Activated naive CD4-positive, alpha-beta T cell treated with anti-CD3 and anti-CD28 coated beads for 36 hours (primary cell): Measurements from ENCODE around the gene CHRD. TPM values are rescaled to one million over a fixed set of nuclear protein-coding genes. Genes with fewer than 3 reads are reported as not detected.
A peak's percentile ranks its signal among the peaks of the same experiment; 100 is the strongest.

Experiments
- CTCF ChIA-PET: fragments of 350-600 bp; sonication (Branson Sonifier 250); formaldehyde crosslinking; loops from one replicate; lab custom pipeline; 2021; ENCODE audit warnings: antibody characterized with exemption; lab: Charles Lee
- DNase-seq: peaks from one replicate; pipeline ENCODE4 v3.0.0-alpha.2; 2020
- H3K27ac Mint-ChIP-seq: one replicate; pipeline ENCODE4 v1.8.0; 2021; ENCODE audit warnings: mild to moderate bottlenecking, mixed read lengths
- H3K27me3 Mint-ChIP-seq: one replicate; pipeline ENCODE4 v1.8.0; 2021; ENCODE audit warnings: low read depth, mixed read lengths
- H3K36me3 Mint-ChIP-seq: one replicate; pipeline ENCODE4 v1.8.0; 2021; ENCODE audit warnings: low read depth, mixed read lengths
- H3K4me1 Mint-ChIP-seq: one replicate; pipeline ENCODE4 v1.8.0; 2021; ENCODE audit warnings: low read depth, mixed read lengths
- H3K4me3 Mint-ChIP-seq: one replicate; pipeline ENCODE4 v1.8.0; 2021; ENCODE audit warnings: mild to moderate bottlenecking, moderate library complexity, mixed read lengths
- H3K9me3 Mint-ChIP-seq: one replicate; pipeline ENCODE4 v1.8.0; 2021; ENCODE audit warnings: mixed read lengths
- intact Hi-C: fragments of 100-400 bp; cut with micrococcal nuclease; formaldehyde crosslinking; loops from one replicate; pipeline ENCODE4 v1.15.1; 2023
- total RNA-seq, 2 experiments: library from RNA; stranded (reverse); gene quantifications; one replicate each; pipeline ENCODE4 v1.2.3, GENCODE V29; 2021

The CHRD gene
- total RNA-seq, 2 experiments from 2014 or later = not detected

GRCh38 chr3:184368586-184369183, 11.2 kb upstream of the CHRD start:
- no peak for DNase-seq
- no peak overlapping the region for H3K4me3 Mint-ChIP-seq
- no peaks in the 10 kb centered on the region for H3K9me3 Mint-ChIP-seq
- no peaks in the 10 kb centered on the region for H3K27me3 Mint-ChIP-seq
- peaks cover 40% of the 10 kb centered on the region for H3K36me3 Mint-ChIP-seq
- CTCF ChIA-PET = interaction anchor here (1.0 to 8.5 kb wide), 4 partner anchors 15 to 176 kb away, joined by 3 to 85 read pairs (median 4); no protein-coding TSS in a partner anchor
- H3K4me1 Mint-ChIP-seq = peaks cover 33% of the 10 kb centered on the region
- H3K27ac Mint-ChIP-seq = peak overlapping the region; percentile 15
- intact Hi-C loops = no loop called here

DNA sequence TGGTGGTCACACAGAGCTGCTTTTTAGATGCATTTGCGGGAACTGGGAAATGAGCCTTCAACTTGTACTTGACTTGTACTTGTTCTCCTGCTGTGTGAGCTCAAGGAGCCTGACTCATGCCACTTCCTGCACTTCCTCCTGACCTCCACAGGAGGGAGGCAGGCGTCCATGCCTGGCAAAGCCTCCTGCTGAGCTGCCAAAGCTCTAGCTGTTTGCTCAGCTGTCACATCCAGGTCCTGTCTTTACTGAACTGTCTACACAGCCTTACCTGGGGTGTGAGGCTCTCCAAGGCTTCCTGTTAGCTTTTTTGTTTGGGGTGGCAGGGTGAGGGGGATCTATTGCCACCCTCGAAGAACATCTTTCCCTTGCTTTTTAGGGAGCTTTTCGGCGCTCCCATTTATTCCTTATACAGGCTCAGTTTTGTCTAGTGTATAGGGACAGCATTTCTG, 8.3 kb upstream of the CHRD start:
- CTCF ChIA-PET = interaction anchor here (0.5 to 8.5 kb wide), 39 partner anchors 10 to 475 kb away, joined by 3 to 85 read pairs (median 4); partner anchors contain the start of genes CLCN2, EPHB3 and POLR2H
- H3K27ac Mint-ChIP-seq = no peak overlapping the region
- H3K36me3 Mint-ChIP-seq = peaks cover 21% of the 10 kb centered on the region
- DNase-seq = peak; percentile 80
- H3K27me3 Mint-ChIP-seq = no peaks in the 10 kb centered on the region
- intact Hi-C loops = loop anchor here (1.0 to 2.0 kb wide), 4 partner anchors 46 to 173 kb away; no protein-coding TSS in a partner anchor
- no peaks in the 10 kb centered on the region for H3K9me3 Mint-ChIP-seq
- H3K4me1 Mint-ChIP-seq = peaks cover 16% of the 10 kb centered on the region
- H3K4me3 Mint-ChIP-seq = no peak overlapping the region

GRCh38 chr3:184372296-184372821, 7.5 kb upstream of the CHRD start:
- DNase-seq = no peak
- CTCF ChIA-PET = interaction anchor here (0.5 to 8.5 kb wide), 33 partner anchors 9 to 476 kb away, joined by 3 to 85 read pairs (median 5); partner anchors contain the start of genes CLCN2, EPHB3 and POLR2H
- H3K36me3 Mint-ChIP-seq = peaks cover 14% of the 10 kb centered on the region
- H3K27me3 Mint-ChIP-seq = no peaks in the 10 kb centered on the region
- H3K4me3 Mint-ChIP-seq = no peak overlapping the region
- H3K4me1 Mint-ChIP-seq = peaks cover 10% of the 10 kb centered on the region
- H3K9me3 Mint-ChIP-seq = no peaks in the 10 kb centered on the region
- no peak overlapping the region for H3K27ac Mint-ChIP-seq
- intact Hi-C loops = no loop called here

GRCh38 chr3:184372911-184373310, 6.9 kb upstream of the CHRD start:
- intact Hi-C loops = no loop called here
- Mint-ChIP-seq H3K9me3 (no peaks in the 10 kb centered on the region), H3K36me3 (peaks cover 8% of the 10 kb centered on the region)

GRCh38 chr3:184373422-184373821, 6.4 kb upstream of the CHRD start:
- H3K36me3 Mint-ChIP-seq = peaks cover 5% of the 10 kb centered on the region
- DNase-seq = no peak
- H3K9me3 Mint-ChIP-seq = no peaks in the 10 kb centered on the region
- H3K4me3 Mint-ChIP-seq = no peak overlapping the region
- CTCF ChIA-PET = interaction anchor here (0.7 to 8.5 kb wide), 8 partner anchors 11 to 178 kb away, joined by 3 to 85 read pairs (median 16); partner anchors contain the start of genes CLCN2 and POLR2H
- peaks cover 4% of the 10 kb centered on the region for H3K27me3 Mint-ChIP-seq
- H3K27ac Mint-ChIP-seq = no peak overlapping the region
- intact Hi-C loops = no loop called here
- peaks cover 6% of the 10 kb centered on the region for H3K4me1 Mint-ChIP-seq

More at GRCh38 chr3:184372911-184373310, 6.9 kb upstream of the CHRD start:
- H3K27me3 Mint-ChIP-seq = peaks cover under 1% of the 10 kb centered on the region
- H3K4me3 Mint-ChIP-seq = no peak overlapping the region
- peaks cover 9% of the 10 kb centered on the region for H3K4me1 Mint-ChIP-seq
- CTCF ChIA-PET = interaction anchor here (0.7 to 8.5 kb wide), 12 partner anchors 11 to 178 kb away, joined by 3 to 85 read pairs (median 12); partner anchors contain the start of genes CLCN2 and POLR2H
- no peak overlapping the region for H3K27ac Mint-ChIP-seq
- DNase-seq = no peak

DNA sequence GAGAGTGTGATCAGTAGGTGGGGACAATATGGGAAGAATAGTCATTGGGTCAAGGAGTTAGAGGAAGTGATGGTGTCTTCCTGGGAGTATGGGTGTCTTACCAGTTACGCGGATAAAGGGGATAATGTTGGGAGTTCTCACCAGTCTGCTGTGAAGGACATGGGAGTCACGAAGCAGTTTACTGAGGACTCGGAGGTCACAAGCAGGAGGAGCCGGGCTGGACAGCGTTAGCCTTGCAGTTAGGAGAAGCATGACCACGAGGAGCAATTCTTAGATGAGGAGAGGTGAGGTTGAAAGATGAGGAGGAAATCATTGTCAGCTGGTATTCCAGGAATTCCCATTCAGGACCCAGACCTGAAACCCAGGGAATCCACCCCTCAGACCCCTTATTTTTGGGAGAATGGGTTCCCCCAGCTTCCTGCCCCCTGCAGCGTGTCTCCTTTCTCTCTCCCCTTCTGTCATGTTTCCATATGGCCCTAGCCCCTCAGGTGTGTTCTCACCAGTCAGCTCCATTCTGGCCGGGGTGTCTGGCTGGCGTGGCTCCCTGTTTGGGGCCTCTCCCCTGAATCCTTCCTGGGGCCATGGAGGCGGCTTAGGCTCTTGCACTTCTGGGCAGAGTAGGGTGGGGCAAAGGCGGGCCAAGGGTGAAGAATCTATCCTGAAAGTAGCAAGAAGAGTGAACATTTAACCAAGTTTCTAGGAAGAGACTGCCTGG, 4.0 kb upstream of the CHRD start:
- Mint-ChIP-seq H3K27ac (no peak overlapping the region), H3K4me3 (no peak overlapping the region), H3K27me3 (peaks cover 18% of the 10 kb centered on the region), H3K36me3 (no peaks in the 10 kb centered on the region), H3K9me3 (no peaks in the 10 kb centered on the region), H3K4me1 (peaks cover 11% of the 10 kb centered on the region)
- CTCF ChIA-PET = interaction anchor here (0.9 to 5.3 kb wide), 2 partner anchors 70 to 165 kb away, joined by 3 to 81 read pairs; no protein-coding TSS in a partner anchor
- no peak for DNase-seq
- intact Hi-C loops = no loop called here

- no peaks in the 10 kb centered on the region for H3K9me3 Mint-ChIP-seq
- no peak overlapping the region for H3K4me3 Mint-ChIP-seq
- H3K36me3 Mint-ChIP-seq = no peaks in the 10 kb centered on the region
- no peak overlapping the region for H3K27ac Mint-ChIP-seq
- DNase-seq = no peak
- H3K4me1 Mint-ChIP-seq = peaks cover 6% of the 10 kb centered on the region
- intact Hi-C loops = no loop called here
- peaks cover 31% of the 10 kb centered on the region for H3K27me3 Mint-ChIP-seq
- CTCF ChIA-PET = interaction anchor here (0.8 kb wide), 1 partner anchor 23 kb away, joined by 3 read pairs; no protein-coding TSS in a partner anchor
Observed at GRCh38 chr3:184377374-184377773, 2.5 kb upstream of the CHRD start.

DNA sequence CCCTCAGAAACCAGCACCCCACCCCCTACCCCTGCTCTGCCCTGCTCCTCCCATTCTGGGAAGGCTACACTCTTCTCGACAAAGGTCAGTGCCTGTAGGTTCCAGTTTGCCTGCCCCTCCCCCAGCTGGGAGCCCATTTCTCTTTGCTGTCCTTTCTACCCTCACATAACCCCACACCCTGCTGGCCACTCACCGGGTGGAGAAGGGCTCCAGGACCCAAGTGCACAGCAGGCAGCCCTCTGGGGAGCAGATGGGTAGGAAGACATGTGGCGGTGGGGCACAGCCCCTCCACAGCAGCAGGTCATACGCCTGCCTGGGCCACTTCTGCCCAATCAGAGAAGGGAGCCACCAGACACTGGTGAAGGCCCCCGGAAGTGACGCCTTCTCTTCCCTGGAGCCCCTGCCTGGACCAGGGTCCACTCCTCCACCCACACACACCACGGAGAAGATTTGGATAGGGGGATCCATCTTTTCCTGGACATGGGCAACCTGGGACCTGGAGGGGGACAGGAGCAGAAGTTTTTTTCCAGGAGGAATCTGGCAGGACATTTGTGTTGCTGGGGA, 1.9 kb upstream of the CHRD start, which contains the start of gene THPO:
TSS of gene THPO (minus strand) at position 326 of the 564 bp plus-strand sequence. CDS start 1,948 bp downstream, outside the sequence.
- Mint-ChIP-seq H3K27me3 (peaks cover 31% of the 10 kb centered on the region), H3K4me1 (peaks cover 6% of the 10 kb centered on the region), H3K36me3 (no peaks in the 10 kb centered on the region), H3K4me3 (peak within 1 kb of the TSS; percentile 49), H3K9me3 (no peaks in the 10 kb centered on the region), H3K27ac (no peak within 1 kb of the TSS)
- CTCF ChIA-PET = interaction anchor here (0.8 kb wide), 1 partner anchor 24 kb away, joined by 3 read pairs; no protein-coding TSS in a partner anchor
- intact Hi-C loops = no loop called here
- DNase-seq = no peak

DNA sequence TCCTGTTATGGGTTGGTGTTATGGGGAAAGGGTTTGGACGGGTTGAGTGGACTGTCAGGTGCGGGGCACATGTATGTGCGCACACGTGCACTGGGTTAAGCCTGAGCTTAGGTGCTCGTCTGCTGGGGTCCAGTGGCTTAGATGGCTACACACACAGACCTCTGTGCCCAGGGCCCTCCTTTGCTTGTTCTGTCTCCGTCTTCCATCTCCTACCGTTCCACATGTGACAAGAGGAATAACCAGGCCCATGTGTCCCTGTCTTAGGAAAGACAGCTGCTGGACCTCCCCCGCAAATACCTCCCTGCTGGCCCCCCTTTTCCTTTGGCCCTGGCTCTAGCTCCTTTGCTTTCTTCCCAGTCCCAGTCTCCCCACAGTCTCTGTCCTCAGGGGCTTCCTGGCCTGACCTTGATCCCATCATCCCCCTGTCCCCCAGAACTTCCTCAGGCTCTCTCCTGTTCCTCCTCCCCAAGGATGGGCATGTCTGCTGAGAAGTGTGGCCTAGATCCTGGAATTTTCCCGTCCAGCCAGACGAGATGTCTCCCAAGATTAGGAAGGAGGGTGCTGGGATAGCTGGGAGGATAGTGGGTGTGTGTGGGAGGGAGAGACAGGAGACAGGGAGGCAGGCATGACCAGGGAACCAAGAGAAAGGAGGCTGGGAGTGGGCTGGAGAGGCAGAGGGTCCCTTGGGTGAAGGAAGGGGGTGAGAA, 1.1 kb upstream of the CHRD start:
- intact Hi-C loops = no loop called here
- peaks cover 6% of the 10 kb centered on the region for H3K4me1 Mint-ChIP-seq
- CTCF ChIA-PET = interaction anchor here (0.5 kb wide), 1 partner anchor 296 kb away, joined by 3 read pairs; no protein-coding TSS in a partner anchor
- H3K27ac Mint-ChIP-seq = no peak overlapping the region
- H3K36me3 Mint-ChIP-seq = no peaks in the 10 kb centered on the region
- H3K27me3 Mint-ChIP-seq = peaks cover 31% of the 10 kb centered on the region
- peak overlapping the region; percentile 49 for H3K4me3 Mint-ChIP-seq
- H3K9me3 Mint-ChIP-seq = no peaks in the 10 kb centered on the region
- no peak for DNase-seq

DNA sequence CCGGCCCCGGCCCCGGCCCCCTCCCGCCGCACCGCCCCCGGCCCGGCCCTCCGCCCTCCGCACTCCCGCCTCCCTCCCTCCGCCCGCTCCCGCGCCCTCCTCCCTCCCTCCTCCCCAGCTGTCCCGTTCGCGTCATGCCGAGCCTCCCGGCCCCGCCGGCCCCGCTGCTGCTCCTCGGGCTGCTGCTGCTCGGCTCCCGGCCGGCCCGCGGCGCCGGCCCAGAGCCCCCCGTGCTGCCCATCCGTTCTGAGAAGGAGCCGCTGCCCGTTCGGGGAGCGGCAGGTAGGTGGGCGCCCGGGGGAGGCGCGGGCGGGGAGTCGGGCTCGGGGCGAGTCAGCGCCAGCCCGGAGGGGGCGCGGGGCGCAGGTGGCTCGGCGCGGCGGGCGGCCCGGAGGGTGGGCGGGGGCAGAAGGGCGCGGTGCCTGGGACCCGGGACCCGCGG, 352 bp downstream of the CHRD start:
- H3K4me1 Mint-ChIP-seq = peaks cover 6% of the 10 kb centered on the region
- CTCF ChIA-PET = no interaction called here
- intact Hi-C loops = no loop called here
- H3K9me3 Mint-ChIP-seq = no peaks in the 10 kb centered on the region
- no peak overlapping the region for H3K27ac Mint-ChIP-seq
- peak; percentile 51 for DNase-seq
- H3K27me3 Mint-ChIP-seq = peaks cover 39% of the 10 kb centered on the region
- no peaks in the 10 kb centered on the region for H3K36me3 Mint-ChIP-seq
- no peak overlapping the region for H3K4me3 Mint-ChIP-seq

- H3K27me3 Mint-ChIP-seq = peaks cover 39% of the 10 kb centered on the region
- intact Hi-C loops = no loop called here
- peaks cover 6% of the 10 kb centered on the region for H3K4me1 Mint-ChIP-seq
- H3K36me3 Mint-ChIP-seq = no peaks in the 10 kb centered on the region
- H3K27ac Mint-ChIP-seq = no peak overlapping the region
- no peaks in the 10 kb centered on the region for H3K9me3 Mint-ChIP-seq
- CTCF ChIA-PET = interaction anchor here (1.1 kb wide), 1 partner anchor 9 kb away, joined by 6 read pairs; no protein-coding TSS in a partner anchor
- DNase-seq = no peak
- H3K4me3 Mint-ChIP-seq = peak overlapping the region; percentile 34
Observed at GRCh38 chr3:184380627-184381260, 890 bp downstream of the CHRD start.
